HepG2 (cell line): ENCODE results near the gene PIGX. TPM values are rescaled to one million over a fixed set of nuclear protein-coding genes. Genes with fewer than 3 reads are reported as not detected.

Experiments
- ATAC-seq: fragments of 200-7000 bp; cut with Tn5 transposase; 3 replicates; pipeline ENCODE4 v1.9.1; 2020; ENCODE audit warnings: mild to moderate bottlenecking, moderate library complexity
- BruUV-seq: library from RNA; stranded (reverse); fragments of 400-500 nt; replicated peaks from 2 replicates; lab custom pipeline; 2021; lab: Mats Ljungman, UMichigan
- CTCF ChIA-PET: fragments of 300-600 bp; formaldehyde crosslinking; extraction: SDS; loops from one replicate; lab custom pipeline; 2021; ENCODE audit warnings: low total read pairs, inconsistent platforms, low intra/inter-chr PET ratio; lab: Yijun Ruan, JAX
- POLR2A ChIA-PET: fragments of 350-600 bp; sonication (Branson Sonifier 250); formaldehyde crosslinking; loops from one replicate; lab custom pipeline; 2020; ENCODE audit warnings: antibody characterized with exemption, inconsistent platforms; lab: Yijun Ruan, JAX
- DNase-seq: peaks from one replicate; pipeline ENCODE4 v3.0.0-alpha.2; 2015; ENCODE audit warnings: low spot score
- FAIRE-seq: peaks from 3 replicates; lab custom pipeline; 2011; peaks lifted over from hg19 to GRCh38; lab: Jason Lieb, UNC
- H2AFZ ChIP-seq: one replicate; pipeline ENCODE4 v1.6.1; 2011; ENCODE audit warnings: low read length, inconsistent platforms
- H3K27ac ChIP-seq: fragments of 300-600 bp; 3 replicates; pipeline ENCODE4 v1.8.0; 2011; ENCODE audit warnings: mixed run types, mild to moderate bottlenecking, mixed read lengths, low read length, inconsistent platforms; ENCODE audit not compliant: insufficient read depth; ENCODE audit errors: extremely low read length
- H3K27me3 ChIP-seq, 2 experiments: fragments of 200-600 bp in 1 of 2; 2 replicates in 1 of 2; 3 replicates in 1 of 2; pipeline versions ENCODE4 v1.6.0 to v1.8.0; 2011; ENCODE audit warnings: low read length in 2 of 2, mild to moderate bottlenecking in 2 of 2, moderate library complexity in 2 of 2, inconsistent platforms in 1 of 2; ENCODE audit not compliant: insufficient read depth in 2 of 2, control insufficient read depth in 1 of 2
- H3K36me3 ChIP-seq, 2 experiments: fragments of 200-600 bp in 1 of 2; replicated peaks in 1 of 2; 2 replicates in 1 of 2; 3 replicates in 1 of 2; pipeline versions ENCODE4 v1.5.1 to v1.8.0; 2011; ENCODE audit warnings: low read length in 2 of 2, inconsistent platforms in 1 of 2; ENCODE audit not compliant: insufficient read depth in 2 of 2, control insufficient read depth in 1 of 2
- H3K4me1 ChIP-seq: 2 replicates; pipeline ENCODE4 v1.5.1; 2012; ENCODE audit warnings: low read length, inconsistent platforms; ENCODE audit not compliant: insufficient read depth
- H3K4me2 ChIP-seq: 2 replicates; pipeline ENCODE4 v1.6.0; 2011; ENCODE audit warnings: low read depth, low read length, inconsistent platforms
- H3K4me3 ChIP-seq, 3 experiments: fragments of 200-600 bp in 1 of 3; sonication (generic), shearing (Covaris generic) in 1 of 3; replicated peaks in 1 of 3; 2 replicates each; pipeline ENCODE4 v1.5.1; 2011 to 2016; ENCODE audit warnings: low read length in 3 of 3, inconsistent platforms in 2 of 3, low read depth in 2 of 3, mild to moderate bottlenecking in 2 of 3, control low read depth in 1 of 3, mixed read lengths in 1 of 3; ENCODE audit not compliant: insufficient read depth in 1 of 3
- H3K79me2 ChIP-seq: one replicate; pipeline ENCODE4 v1.6.1; 2011; ENCODE audit warnings: low read length, inconsistent platforms; ENCODE audit not compliant: insufficient read depth
- H3K9ac ChIP-seq: 2 replicates; pipeline ENCODE4 v1.6.0; 2011; ENCODE audit warnings: mild to moderate bottlenecking, low read depth, low read length, inconsistent platforms; ENCODE audit not compliant: insufficient read depth
- H3K9me3 ChIP-seq: 2 replicates; pipeline ENCODE4 v1.5.1; 2012; ENCODE audit warnings: mild to moderate bottlenecking, low read length
- H4K20me1 ChIP-seq: 2 replicates; pipeline ENCODE4 v1.6.0; 2011; ENCODE audit warnings: inconsistent platforms, mild to moderate bottlenecking, low read length, moderate library complexity; ENCODE audit not compliant: insufficient read depth
- FOXA1 ChIP-seq, 2 experiments: fragments of 450-650 bp in 1 of 2; sonication (generic) in 1 of 2; formaldehyde crosslinking in 1 of 2; IDR thresholded peaks; 2 replicates each; pipeline versions ENCODE4 v1.4.0 to v1.6.1; 2016 to 2020; ENCODE audit warnings: missing genetic modification reagents in 1 of 2
- JUN ChIP-seq: sonication (generic); formaldehyde crosslinking; IDR thresholded peaks from 2 replicates; pipeline ENCODE4 v1.4.0; 2020; ENCODE audit warnings: mild to moderate bottlenecking, missing genetic modification reagents
- NCOA5 ChIP-seq: sonication (generic); formaldehyde crosslinking; IDR thresholded peaks from 2 replicates; pipeline ENCODE4 v1.4.0; 2020; ENCODE audit warnings: missing genetic modification reagents
- SIN3A ChIP-seq: IDR thresholded peaks from 2 replicates; pipeline ENCODE4 v1.6.1; 2011; ENCODE audit warnings: low read depth, mild to moderate bottlenecking, control low read depth, low read length, borderline replicate concordance
- SMARCC2 ChIP-seq: fragments of 450-650 bp; IDR thresholded peaks from 2 replicates; pipeline ENCODE4 v1.6.1; 2017; ENCODE audit warnings: antibody characterized with exemption, mild to moderate bottlenecking
- ZBTB7A ChIP-seq: sonication (generic); formaldehyde crosslinking; IDR thresholded peaks from 2 replicates; pipeline ENCODE4 v1.8.0; 2022; ENCODE audit warnings: mild to moderate bottlenecking, missing genetic modification reagents
- ZFP82 ChIP-seq: sonication (generic); formaldehyde crosslinking; IDR thresholded peaks from 2 replicates; pipeline ENCODE4 v1.5.1; 2020; ENCODE audit warnings: mild to moderate bottlenecking, missing genetic modification reagents, borderline replicate concordance
- ZNF3 ChIP-seq: IDR thresholded peaks from 2 replicates; pipeline ENCODE4 v1.7.0; 2017; ENCODE audit warnings: inconsistent platforms
- ZNF362 ChIP-seq: sonication (generic); formaldehyde crosslinking; IDR thresholded peaks from 2 replicates; pipeline ENCODE4 v1.4.0; 2020; ENCODE audit warnings: missing genetic modification reagents, mild to moderate bottlenecking, borderline replicate concordance
- ZNF724P ChIP-seq: sonication (generic); formaldehyde crosslinking; IDR thresholded peaks from 2 replicates; pipeline ENCODE4 v1.8.0; 2022; ENCODE audit warnings: missing genetic modification reagents, borderline replicate concordance
- WGBS: methylation state at CpG from one replicate; pipeline ENCODE4 v1.1.6; 2017; ENCODE audit warnings: low lambda C conversion rate; 5-methylcytosine and 5-hydroxymethylcytosine counted together
- in situ Hi-C: cut with HindIII; loops from 2 replicates; pipeline ENCODE4 v1.10.0; 2017; ENCODE audit warnings: low pct_unique_long_range_greater_than_20kb; ENCODE audit not compliant: extremely low pct_ligation_motif_present
- intact Hi-C: fragments of 100-400 bp; cut with micrococcal nuclease; formaldehyde crosslinking; loops from one replicate; pipeline ENCODE4 v1.10.0; 2022; ENCODE audit not compliant: unreplicated experiment
- polyA plus RNA-seq, 8 experiments: library from polyadenylated mRNA; depleted of rRNA in 3 of 8; stranded (reverse) in 7 of 8; unstranded in 1 of 8; fragments of >200 nt; fragmentation: Illumina TruSeq in 4 of 8; extraction: Trizol in 4 of 8; gene quantifications; 2 replicates each; pipeline versions ENCODE4 v1.2.1 to v1.2.3, GENCODE V29; 2011 to 2016; ENCODE audit warnings: low read depth in 4 of 8, missing spikeins in 1 of 8, mixed read lengths in 1 of 8; ENCODE audit not compliant: insufficient read depth in 1 of 8
- total RNA-seq, 5 experiments: library from RNA; depleted of rRNA; stranded (reverse); fragments of >200 nt; fragmentation: Illumina TruSeq; extraction: Trizol; gene quantifications; 2 replicates each; pipeline ENCODE4 v1.2.3, GENCODE V29; 2016; ENCODE audit warnings: low read depth in 1 of 5
- TF ChIP-seq, protein P1 (sequence below): sonication (generic); formaldehyde crosslinking; IDR thresholded peaks from 2 replicates; pipeline ENCODE4 v1.4.0; 2020; ENCODE audit warnings: missing genetic modification reagents, borderline replicate concordance
- TF ChIP-seq, protein P2 (sequence below): sonication (generic); formaldehyde crosslinking; IDR thresholded peaks from 2 replicates; pipeline ENCODE4 v1.8.0; 2022; ENCODE audit warnings: mild to moderate bottlenecking, missing genetic modification reagents, moderate library complexity
- TF ChIP-seq, protein P3 (sequence below): sonication (generic); formaldehyde crosslinking; IDR thresholded peaks from 2 replicates; pipeline ENCODE4 v1.5.0; 2020; ENCODE audit warnings: mild to moderate bottlenecking, missing genetic modification reagents, borderline replicate concordance

The PIGX gene
- total and polyA plus RNA-seq, 2 of the 13 experiments (the other 11 are each of a cell fraction or from before 2014, with no cell fraction given) = 13.2 to 21.3 TPM

- TF ChIP-seq, protein P1, sequence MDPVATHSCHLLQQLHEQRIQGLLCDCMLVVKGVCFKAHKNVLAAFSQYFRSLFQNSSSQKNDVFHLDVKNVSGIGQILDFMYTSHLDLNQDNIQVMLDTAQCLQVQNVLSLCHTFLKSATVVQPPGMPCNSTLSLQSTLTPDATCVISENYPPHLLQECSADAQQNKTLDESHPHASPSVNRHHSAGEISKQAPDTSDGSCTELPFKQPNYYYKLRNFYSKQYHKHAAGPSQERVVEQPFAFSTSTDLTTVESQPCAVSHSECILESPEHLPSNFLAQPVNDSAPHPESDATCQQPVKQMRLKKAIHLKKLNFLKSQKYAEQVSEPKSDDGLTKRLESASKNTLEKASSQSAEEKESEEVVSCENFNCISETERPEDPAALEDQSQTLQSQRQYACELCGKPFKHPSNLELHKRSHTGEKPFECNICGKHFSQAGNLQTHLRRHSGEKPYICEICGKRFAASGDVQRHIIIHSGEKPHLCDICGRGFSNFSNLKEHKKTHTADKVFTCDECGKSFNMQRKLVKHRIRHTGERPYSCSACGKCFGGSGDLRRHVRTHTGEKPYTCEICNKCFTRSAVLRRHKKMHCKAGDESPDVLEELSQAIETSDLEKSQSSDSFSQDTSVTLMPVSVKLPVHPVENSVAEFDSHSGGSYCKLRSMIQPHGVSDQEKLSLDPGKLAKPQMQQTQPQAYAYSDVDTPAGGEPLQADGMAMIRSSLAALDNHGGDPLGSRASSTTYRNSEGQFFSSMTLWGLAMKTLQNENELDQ (CRISPR knock-in tag) = no peak
- no peak for TF ChIP-seq FOXA1 (IDR thresholded peaks at IDR 0.05)
- no peak for TF ChIP-seq FOXA1 (CRISPR knock-in tag; IDR thresholded peaks at IDR 0.05)
- TF ChIP-seq JUN (CRISPR knock-in tag) = no peak
- TF ChIP-seq SIN3A = no peak
- TF ChIP-seq, protein P2, sequence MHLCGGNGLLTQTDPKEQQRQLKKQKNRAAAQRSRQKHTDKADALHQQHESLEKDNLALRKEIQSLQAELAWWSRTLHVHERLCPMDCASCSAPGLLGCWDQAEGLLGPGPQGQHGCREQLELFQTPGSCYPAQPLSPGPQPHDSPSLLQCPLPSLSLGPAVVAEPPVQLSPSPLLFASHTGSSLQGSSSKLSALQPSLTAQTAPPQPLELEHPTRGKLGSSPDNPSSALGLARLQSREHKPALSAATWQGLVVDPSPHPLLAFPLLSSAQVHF (CRISPR knock-in tag) = no peak
- no peak for TF ChIP-seq ZNF362 (CRISPR knock-in tag)
These were observed 22.1 kb upstream of the PIGX start (continued) for GRCh38 chr3:196689941-196690660.

DNA sequence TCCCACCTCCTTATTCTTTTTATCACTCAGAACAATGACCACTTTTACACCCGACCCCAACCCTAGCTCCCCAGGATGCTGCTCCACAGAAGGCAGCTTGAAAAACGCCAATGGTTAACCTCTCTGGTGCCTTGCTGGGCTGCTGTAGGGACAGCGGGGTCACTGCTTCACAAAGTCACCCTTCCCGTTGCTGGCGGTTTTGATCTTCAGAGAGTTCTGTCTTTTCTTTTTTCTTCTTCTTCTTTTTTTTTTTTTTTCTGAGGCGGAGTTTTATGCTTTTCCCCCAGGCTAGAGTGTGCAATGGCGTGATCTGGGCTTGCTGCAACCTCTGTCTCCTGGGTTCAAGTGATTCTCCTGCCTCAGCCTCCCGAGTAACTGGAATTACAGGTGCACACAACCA is 20.8 kb upstream of the PIGX start:
- BruUV-seq = no TSS peak
- Histone ChIP-seq H3K27me3 (peaks cover 0 to 15% of the 10 kb centered on the region in 2 experiments; a peak in 2 of 5 replicates), H3K9me3 (no peaks in the 10 kb centered on the region), H3K27ac (no peak overlapping the region), H3K79me2 (no peaks in the 10 kb centered on the region), H3K4me3 (no peak overlapping the region), H2AFZ (no peak overlapping the region), H3K36me3 (no peaks in the 10 kb centered on the region), H3K9ac (no peak overlapping the region), H3K4me1 (no peaks in the 10 kb centered on the region), H4K20me1 (no peaks in the 10 kb centered on the region), H3K4me2 (no peak overlapping the region)
- in situ Hi-C loops (no loop called here), intact Hi-C loops (no loop called here)
- POLR2A ChIA-PET = no interaction called here
- no peak for DNase-seq
- CTCF ChIA-PET = no interaction called here
- no peak for ATAC-seq
- WGBS = 29% methylated on average over 8 of the region's 8 CpGs
- FAIRE-seq = no peak
- TF ChIP-seq ZNF724P (CRISPR knock-in tag) (no peak), ZNF3 (CRISPR knock-in tag) (no peak), ZFP82 (CRISPR knock-in tag) (no peak), NCOA5 (no peak), ZBTB7A (CRISPR knock-in tag) (no peak), SMARCC2 (no peak)
- TF ChIP-seq, protein P3, sequence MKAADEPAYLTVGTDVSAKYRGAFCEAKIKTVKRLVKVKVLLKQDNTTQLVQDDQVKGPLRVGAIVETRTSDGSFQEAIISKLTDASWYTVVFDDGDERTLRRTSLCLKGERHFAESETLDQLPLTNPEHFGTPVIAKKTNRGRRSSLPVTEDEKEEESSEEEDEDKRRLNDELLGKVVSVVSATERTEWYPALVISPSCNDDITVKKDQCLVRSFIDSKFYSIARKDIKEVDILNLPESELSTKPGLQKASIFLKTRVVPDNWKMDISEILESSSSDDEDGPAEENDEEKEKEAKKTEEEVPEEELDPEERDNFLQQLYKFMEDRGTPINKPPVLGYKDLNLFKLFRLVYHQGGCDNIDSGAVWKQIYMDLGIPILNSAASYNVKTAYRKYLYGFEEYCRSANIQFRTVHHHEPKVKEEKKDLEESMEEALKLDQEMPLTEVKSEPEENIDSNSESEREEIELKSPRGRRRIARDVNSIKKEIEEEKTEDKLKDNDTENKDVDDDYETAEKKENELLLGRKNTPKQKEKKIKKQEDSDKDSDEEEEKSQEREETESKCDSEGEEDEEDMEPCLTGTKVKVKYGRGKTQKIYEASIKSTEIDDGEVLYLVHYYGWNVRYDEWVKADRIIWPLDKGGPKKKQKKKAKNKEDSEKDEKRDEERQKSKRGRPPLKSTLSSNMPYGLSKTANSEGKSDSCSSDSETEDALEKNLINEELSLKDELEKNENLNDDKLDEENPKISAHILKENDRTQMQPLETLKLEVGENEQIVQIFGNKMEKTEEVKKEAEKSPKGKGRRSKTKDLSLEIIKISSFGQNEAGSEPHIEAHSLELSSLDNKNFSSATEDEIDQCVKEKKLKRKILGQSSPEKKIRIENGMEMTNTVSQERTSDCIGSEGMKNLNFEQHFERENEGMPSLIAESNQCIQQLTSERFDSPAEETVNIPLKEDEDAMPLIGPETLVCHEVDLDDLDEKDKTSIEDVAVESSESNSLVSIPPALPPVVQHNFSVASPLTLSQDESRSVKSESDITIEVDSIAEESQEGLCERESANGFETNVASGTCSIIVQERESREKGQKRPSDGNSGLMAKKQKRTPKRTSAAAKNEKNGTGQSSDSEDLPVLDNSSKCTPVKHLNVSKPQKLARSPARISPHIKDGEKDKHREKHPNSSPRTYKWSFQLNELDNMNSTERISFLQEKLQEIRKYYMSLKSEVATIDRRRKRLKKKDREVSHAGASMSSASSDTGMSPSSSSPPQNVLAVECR (CRISPR knock-in tag) = no peak
